SK-N-MC (cell line): ENCODE results near the gene SUSD2.
"Not testable (repeated sequence)": the region's sequence is repeated elsewhere in the genome, so short reads cannot be mapped to it uniquely, and the experiment has no call there.

Experiments
- DNase-seq: peaks from one replicate; pipeline ENCODE4 v3.0.0-alpha.2; 2011; ENCODE audit warnings: low read depth, low spot score
- H3K27ac ChIP-seq: fragments of 200-600 bp; sonication (generic); 2 replicates; pipeline ENCODE4 v1.5.1; 2016; ENCODE audit warnings: mixed run types
- H3K36me3 ChIP-seq: fragments of 200-600 bp; sonication (generic); 2 replicates; pipeline ENCODE4 v1.6.1; 2017; ENCODE audit warnings: antibody characterized with exemption, low read length, mixed read lengths; ENCODE audit not compliant: insufficient read depth
- H3K4me3 ChIP-seq: fragments of 200-600 bp; sonication (generic); 2 replicates; pipeline ENCODE4 v1.5.1; 2016
- H3K9ac ChIP-seq: fragments of 200-600 bp; sonication (generic); 2 replicates; pipeline ENCODE4 v1.8.0; 2017; ENCODE audit warnings: mixed run types, mixed read lengths; ENCODE audit not compliant: insufficient read length
- H3K9me3 ChIP-seq: fragments of 200-600 bp; sonication (generic); 2 replicates; pipeline ENCODE4 v1.6.1; 2017; ENCODE audit warnings: low read depth, mild to moderate bottlenecking, antibody characterized with exemption, low read length, moderate library complexity, mixed read lengths
- EZH2 ChIP-seq: fragments of 200-600 bp; sonication (generic); IDR thresholded peaks from one replicate; pipeline ENCODE4 v1.6.1; 2017; ENCODE audit warnings: antibody characterized with exemption
- FOXP2 ChIP-seq: optimal IDR thresholded peaks from 2 replicates; pipeline ENCODE3; 2011; ENCODE audit warnings: mild to moderate bottlenecking, moderate library complexity; ENCODE audit not compliant: insufficient read depth; ENCODE audit errors: extremely low read length, control extremely low read depth
- POLR2AphosphoS5 ChIP-seq: IDR thresholded peaks from 2 replicates; pipeline ENCODE4 v1.6.1; 2012; ENCODE audit warnings: mild to moderate bottlenecking, low read depth, low read length, borderline replicate concordance

The SUSD2 gene

DNA sequence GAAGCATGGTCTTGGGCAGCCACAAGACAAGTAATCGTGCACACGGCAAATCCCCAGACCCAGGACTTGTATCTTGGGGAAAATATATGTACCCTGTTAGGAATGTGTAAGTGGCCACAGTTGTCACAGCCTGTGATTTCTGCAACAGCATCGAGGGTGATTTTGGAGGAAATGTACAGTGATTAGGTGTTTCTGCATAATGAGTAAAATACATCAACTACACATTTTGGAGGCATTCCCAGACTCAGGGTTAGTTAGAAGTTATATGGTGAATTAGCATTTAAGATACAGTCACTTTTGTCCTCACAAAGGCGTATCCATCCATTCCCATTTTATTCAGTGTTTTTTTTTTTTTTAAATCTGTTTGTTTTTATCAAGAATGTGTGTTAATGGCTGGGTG, 28.4 kb downstream of the SUSD2 start:
- no peaks in the 10 kb centered on the region for H3K36me3 ChIP-seq
- no peak overlapping the region for H3K4me3 ChIP-seq
- H3K9me3 ChIP-seq: no peaks in the 10 kb centered on the region
- DNase-seq: no peak
- TF ChIP-seq POLR2AphosphoS5 (no peak), EZH2 (no peak), FOXP2 (no peak)
- H3K9ac ChIP-seq: no peak overlapping the region
- H3K27ac ChIP-seq: no peak overlapping the region

- not testable (repeated sequence) for H3K27ac ChIP-seq, H3K9ac ChIP-seq, H3K36me3 ChIP-seq, H3K9me3 ChIP-seq, H3K4me3 ChIP-seq, DNase-seq
Observed at GRCh38 chr22:24210409-24210808, 29.1 kb downstream of the SUSD2 start.

- H3K27ac ChIP-seq, DNase-seq, H3K36me3 ChIP-seq, H3K9ac ChIP-seq, H3K9me3 ChIP-seq, H3K4me3 ChIP-seq: not testable (repeated sequence)
Observed at GRCh38 chr22:24211716-24212115, 30.4 kb downstream of the SUSD2 start.

DNA sequence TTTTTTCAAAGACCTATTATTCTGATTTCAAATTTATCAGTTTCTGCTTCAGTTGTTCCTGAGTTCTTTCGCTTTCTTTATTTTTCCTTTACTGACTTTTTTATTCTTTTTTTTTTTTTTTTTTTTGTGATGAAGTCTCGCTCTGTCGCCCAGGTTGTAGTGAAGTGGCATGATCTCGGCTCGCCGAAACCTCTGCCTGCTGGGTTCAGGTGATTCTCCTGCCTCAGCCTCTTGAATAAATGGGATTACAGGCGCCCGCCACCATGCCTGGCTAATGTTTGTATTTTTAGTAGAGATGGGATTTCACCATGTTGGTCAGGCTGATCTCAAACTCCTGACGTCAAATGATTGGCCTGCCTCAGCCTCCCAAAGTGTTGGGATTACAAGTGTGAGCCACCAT, 31.8 kb downstream of the SUSD2 start:
- not testable (repeated sequence) for H3K4me3 ChIP-seq, H3K9ac ChIP-seq, DNase-seq, H3K36me3 ChIP-seq, H3K27ac ChIP-seq, H3K9me3 ChIP-seq

- H3K27ac ChIP-seq: no peak overlapping the region
- no peaks in the 10 kb centered on the region for H3K36me3 ChIP-seq
- TF ChIP-seq EZH2: no peak
- no peak for TF ChIP-seq POLR2AphosphoS5
- TF ChIP-seq FOXP2: no peak
- H3K4me3 ChIP-seq: no peak overlapping the region
- no peak for DNase-seq
- no peak overlapping the region for H3K9ac ChIP-seq
- H3K9me3 ChIP-seq: no peaks in the 10 kb centered on the region
Observed at GRCh38 chr22:24214467-24215285, 33.4 kb downstream of the SUSD2 start.

DNA sequence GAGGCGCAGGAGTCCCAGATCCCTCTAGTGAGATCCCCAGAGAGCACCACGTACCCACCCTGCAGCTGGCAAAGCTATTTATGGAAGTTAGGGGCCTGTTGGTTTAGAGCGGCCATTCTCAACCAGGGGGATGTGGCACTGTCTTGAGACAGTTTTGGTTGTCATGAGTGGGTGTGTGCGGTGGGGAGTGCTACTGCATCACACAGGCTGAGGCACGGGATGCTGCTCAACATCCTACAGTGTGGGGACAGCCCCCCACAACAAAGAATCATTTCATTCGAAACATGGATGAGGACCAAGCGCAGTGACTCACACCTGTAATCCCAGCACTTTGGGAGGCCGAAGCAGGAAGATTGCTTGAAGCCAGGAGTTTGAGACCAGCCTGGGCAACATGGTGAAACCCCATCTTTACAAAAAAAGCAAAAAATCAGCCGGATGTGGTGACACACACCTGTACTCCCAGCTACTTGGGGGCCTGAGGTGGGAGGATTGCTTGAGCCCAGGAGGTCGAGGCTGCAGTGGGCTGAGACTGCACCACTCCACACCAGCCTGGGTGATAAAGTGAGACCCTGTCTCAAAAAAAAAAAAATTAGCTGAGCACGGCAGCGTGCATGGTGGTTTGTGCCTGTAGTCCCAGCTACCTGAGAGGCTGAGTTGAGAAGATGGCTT, 35.4 kb downstream of the SUSD2 start:
- H3K36me3 ChIP-seq: no peaks in the 10 kb centered on the region
- H3K9me3 ChIP-seq: no peaks in the 10 kb centered on the region
- no peak overlapping the region for H3K4me3 ChIP-seq
- no peak overlapping the region for H3K27ac ChIP-seq
- no peak for DNase-seq
- TF ChIP-seq POLR2AphosphoS5 (no peak), FOXP2 (no peak), EZH2 (no peak)
- H3K9ac ChIP-seq: no peak overlapping the region

DNA sequence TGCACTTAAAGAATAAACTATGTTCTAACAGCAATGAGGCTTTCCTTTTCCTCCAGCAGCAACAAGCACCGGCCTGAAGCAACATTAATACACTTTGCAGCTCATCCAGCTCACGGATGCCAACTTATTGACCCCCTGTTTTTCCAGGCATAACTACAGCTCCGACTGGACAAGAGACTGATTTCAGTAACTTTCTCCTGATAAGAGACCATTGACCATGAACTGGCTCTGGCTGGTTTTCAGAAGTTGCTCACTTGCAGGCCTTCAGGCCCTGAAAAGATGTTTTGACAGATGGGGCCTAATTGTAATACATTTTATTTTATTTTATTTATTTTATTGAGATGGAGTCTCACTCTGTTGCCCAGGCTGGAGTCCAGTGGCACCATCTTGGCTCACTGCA, 36.1 kb downstream of the SUSD2 start:
- no peak for DNase-seq
- Histone ChIP-seq H3K9ac (no peak overlapping the region), H3K36me3 (no peaks in the 10 kb centered on the region), H3K27ac (no peak overlapping the region), H3K9me3 (no peaks in the 10 kb centered on the region), H3K4me3 (no peak overlapping the region)
- TF ChIP-seq EZH2 (no peak), FOXP2 (no peak), POLR2AphosphoS5 (no peak)

- Histone ChIP-seq H3K4me3 (no peak overlapping the region), H3K36me3 (no peaks in the 10 kb centered on the region), H3K9me3 (no peaks in the 10 kb centered on the region), H3K9ac (no peak overlapping the region), H3K27ac (no peak overlapping the region)
- TF ChIP-seq FOXP2: no peak
- no peak for TF ChIP-seq POLR2AphosphoS5
- TF ChIP-seq EZH2: no peak
- DNase-seq: no peak
Observed at GRCh38 chr22:24219750-24220149, 38.5 kb downstream of the SUSD2 start.

- no peaks in the 10 kb centered on the region for H3K36me3 ChIP-seq
- H3K4me3 ChIP-seq: no peak overlapping the region
- no peak overlapping the region for H3K27ac ChIP-seq
- no peaks in the 10 kb centered on the region for H3K9me3 ChIP-seq
- DNase-seq: no peak
- TF ChIP-seq FOXP2: no peak
- no peak for TF ChIP-seq EZH2
- TF ChIP-seq POLR2AphosphoS5: no peak
- no peak overlapping the region for H3K9ac ChIP-seq
Observed at GRCh38 chr22:24224468-24224867, 43.2 kb downstream of the SUSD2 start.
